H1 (cell line): Measurements from ENCODE around the gene SH3PXD2A. TPM values are rescaled to one million over a fixed set of nuclear protein-coding genes. Genes with fewer than 3 reads are reported as not detected.

Source experiments
- CTCF ChIA-PET: fragments of 300-600 bp; sonication (Branson Sonifier 250); formaldehyde crosslinking; loops from one replicate; lab custom pipeline; 2021; ENCODE audit not compliant: partially characterized antibody; lab: Charles Lee
- POLR2A ChIA-PET: fragments of 300-600 bp; sonication (Branson Sonifier 250); formaldehyde crosslinking; loops from one replicate; lab custom pipeline; 2021; ENCODE audit warnings: inconsistent platforms; ENCODE audit not compliant: partially characterized antibody; lab: Charles Lee
- DNase-seq, 2 experiments: peaks; one replicate each; pipeline versions ENCODE4 v3.0.0 to v3.0.0-alpha.2; 2010 to 2022; ENCODE audit warnings: low spot score in 2 of 2, low read depth in 1 of 2, mixed read lengths in 1 of 2
- FAIRE-seq: peaks from 2 replicates; lab custom pipeline; 2011; peaks lifted over from hg19 to GRCh38; lab: Jason Lieb, UNC
- H2AFZ ChIP-seq: 2 replicates; pipeline ENCODE4 v1.8.1; 2012; ENCODE audit warnings: low read length, inconsistent platforms
- H2AK5ac ChIP-seq: 2 replicates; pipeline ENCODE4 v1.6.1; 2013; ENCODE audit warnings: low read depth, low read length
- H2BK120ac ChIP-seq: replicated peaks from 2 replicates; pipeline ENCODE3; 2013; ENCODE audit warnings: low read depth, low read length, inconsistent platforms
- H2BK12ac ChIP-seq: 2 replicates; pipeline ENCODE4 v1.6.1; 2013; ENCODE audit warnings: low read depth, low read length
- H2BK15ac ChIP-seq: 2 replicates; pipeline ENCODE4 v1.6.1; 2013; ENCODE audit warnings: low read length
- H2BK20ac ChIP-seq: 2 replicates; pipeline ENCODE4 v1.6.1; 2013; ENCODE audit warnings: low read length
- H2BK5ac ChIP-seq: 2 replicates; pipeline ENCODE4 v1.6.1; 2013; ENCODE audit warnings: low read depth, low read length
- H3K14ac ChIP-seq: 2 replicates; pipeline ENCODE4 v1.6.1; 2013; ENCODE audit warnings: inconsistent platforms; ENCODE audit not compliant: insufficient read length
- H3K18ac ChIP-seq: 2 replicates; pipeline ENCODE4 v1.6.1; 2013; ENCODE audit warnings: low read length; ENCODE audit errors: extremely low read depth
- H3K23ac ChIP-seq: 2 replicates; pipeline ENCODE4 v1.6.1; 2013; ENCODE audit warnings: inconsistent platforms; ENCODE audit not compliant: insufficient read length
- H3K23me2 ChIP-seq: 2 replicates; pipeline ENCODE4 v1.6.1; 2013; ENCODE audit warnings: low read depth, low read length
- H3K27ac ChIP-seq: 2 replicates; pipeline ENCODE4 v1.6.1; 2011; ENCODE audit warnings: low read depth, low read length, inconsistent platforms
- H3K27me3 ChIP-seq, 4 experiments: replicated peaks in 1 of 4; 1 replicate in 1 of 4; 2 replicates in 3 of 4; pipeline versions ENCODE4 v1.6.1 to v1.8.1; 2011 to 2013; ENCODE audit warnings: low read length in 3 of 4, mild to moderate bottlenecking in 3 of 4, inconsistent platforms in 2 of 4, mixed read lengths in 2 of 4, moderate library complexity in 1 of 4; ENCODE audit not compliant: control insufficient read depth in 3 of 4, insufficient read depth in 3 of 4; ENCODE audit errors: extremely low read depth in 1 of 4
- H3K36me3 ChIP-seq, 4 experiments: 2 replicates each; pipeline versions ENCODE4 v1.6.1 to v1.8.1; 2011 to 2013; ENCODE audit warnings: mild to moderate bottlenecking in 4 of 4, low read length in 3 of 4, moderate library complexity in 2 of 4, control low read depth in 1 of 4, inconsistent platforms in 1 of 4; ENCODE audit not compliant: insufficient read depth in 4 of 4, control insufficient read depth in 2 of 4
- H3K4ac ChIP-seq: replicated peaks from 2 replicates; pipeline ENCODE3; 2013; ENCODE audit warnings: low read length, low read depth, mixed read lengths, inconsistent platforms; ENCODE audit not compliant: insufficient read length
- H3K4me1 ChIP-seq, 4 experiments: replicated peaks in 1 of 4; 1 replicate in 1 of 4; 2 replicates in 3 of 4; pipeline versions ENCODE4 v1.6.1 to v1.8.1; 2011 to 2013; ENCODE audit warnings: low read length in 3 of 4, inconsistent platforms in 2 of 4, mixed read lengths in 1 of 4; ENCODE audit not compliant: insufficient read depth in 4 of 4, control insufficient read depth in 3 of 4
- H3K4me2 ChIP-seq, 2 experiments: 2 replicates each; pipeline versions ENCODE4 v1.6.1 to v1.8.1; 2011 to 2013; ENCODE audit warnings: low read depth in 2 of 2, low read length in 2 of 2, control low read depth in 1 of 2, inconsistent platforms in 1 of 2, mild to moderate bottlenecking in 1 of 2; ENCODE audit not compliant: insufficient read depth in 1 of 2
- H3K4me3 ChIP-seq, 4 experiments: fragments of 200-600, 300-600 bp in 1 of 4; sonication (generic), shearing (Covaris generic), sonication (Bioruptor Twin) in 1 of 4; 2 replicates each; pipeline versions ENCODE4 v1.5.1 to v1.8.1; 2011 to 2016; ENCODE audit warnings: low read length in 4 of 4, low read depth in 3 of 4, control low read depth in 2 of 4, inconsistent platforms in 2 of 4, mild to moderate bottlenecking in 2 of 4, mixed read lengths in 1 of 4, moderate library complexity in 1 of 4; ENCODE audit not compliant: insufficient read depth in 2 of 4; ENCODE audit errors: extremely low read depth in 1 of 4
- H3K56ac ChIP-seq: replicated peaks from 2 replicates; pipeline ENCODE3; 2013; ENCODE audit warnings: low read depth, mild to moderate bottlenecking, mixed read lengths, low read length, inconsistent platforms; ENCODE audit not compliant: insufficient read length
- H3K79me1 ChIP-seq: 2 replicates; pipeline ENCODE4 v1.6.1; 2013; ENCODE audit warnings: low read depth, low read length, control low read depth
- H3K79me2 ChIP-seq, 2 experiments: 2 replicates each; pipeline versions ENCODE4 v1.6.1 to v1.8.1; 2012 to 2013; ENCODE audit warnings: low read length in 2 of 2, mild to moderate bottlenecking in 2 of 2, inconsistent platforms in 1 of 2; ENCODE audit not compliant: insufficient read depth in 2 of 2, control insufficient read depth in 1 of 2
- H3K9ac ChIP-seq, 4 experiments: replicated peaks in 1 of 4; 1 replicate in 1 of 4; 2 replicates in 3 of 4; pipeline versions ENCODE4 v1.6.1 to v1.8.1; 2011 to 2013; ENCODE audit warnings: low read depth in 3 of 4, low read length in 3 of 4, control low read depth in 2 of 4, mild to moderate bottlenecking in 2 of 4, moderate library complexity in 2 of 4, inconsistent platforms in 1 of 4; ENCODE audit errors: extremely low read depth in 1 of 4
- H3K9me3 ChIP-seq, 2 experiments: 2 replicates each; pipeline versions ENCODE4 v1.6.1 to v1.8.1; 2012 to 2013; ENCODE audit warnings: mild to moderate bottlenecking in 2 of 2, moderate library complexity in 2 of 2, control low read depth in 1 of 2, inconsistent platforms in 1 of 2, low read depth in 1 of 2, low read length in 1 of 2, mixed read lengths in 1 of 2; ENCODE audit not compliant: insufficient read depth in 2 of 2
- H4K20me1 ChIP-seq, 2 experiments: replicated peaks in 1 of 2; 2 replicates each; pipeline versions ENCODE3 to v1.8.1; 2011 to 2013; ENCODE audit warnings: inconsistent platforms in 2 of 2, low read length in 2 of 2, mild to moderate bottlenecking in 1 of 2; ENCODE audit not compliant: insufficient read depth in 2 of 2, control insufficient read depth in 1 of 2
- H4K5ac ChIP-seq: 2 replicates; pipeline ENCODE4 v1.6.1; 2013; ENCODE audit warnings: low read length, low read depth, mixed read lengths, inconsistent platforms; ENCODE audit not compliant: insufficient read length
- H4K8ac ChIP-seq: 2 replicates; pipeline ENCODE4 v1.8.0; 2013; ENCODE audit warnings: mild to moderate bottlenecking, moderate library complexity, low read length, inconsistent platforms; ENCODE audit not compliant: insufficient read depth; ENCODE audit errors: extremely low read depth
- H4K91ac ChIP-seq: replicated peaks from 2 replicates; pipeline ENCODE3; 2013; ENCODE audit warnings: low read length, mixed read lengths, inconsistent platforms; ENCODE audit not compliant: insufficient read length
- ASH2L ChIP-seq: fragments of 200-600, 300-600 bp; sonication (generic); IDR thresholded peaks from one replicate; pipeline ENCODE4 v1.7.1; 2017; ENCODE audit warnings: low read length
- CHD2 ChIP-seq: IDR thresholded peaks from 2 replicates; pipeline ENCODE4 v1.6.1; 2012; ENCODE audit warnings: low read length, improper control_type of control experiment
- CTBP2 ChIP-seq: IDR thresholded peaks from 2 replicates; pipeline ENCODE4 v1.7.0; 2011; ENCODE audit warnings: borderline replicate concordance, mild to moderate bottlenecking, moderate library complexity, mixed read lengths, low read length; ENCODE audit not compliant: insufficient read depth, insufficient read length
- GTF2F1 ChIP-seq: IDR thresholded peaks from 2 replicates; pipeline ENCODE4 v1.6.1; 2012; ENCODE audit warnings: low read depth, low read length, improper control_type of control experiment, borderline replicate concordance
- HDAC6 ChIP-seq: IDR thresholded peaks from one replicate; pipeline ENCODE4 v1.7.1; 2012; ENCODE audit warnings: low read depth, mild to moderate bottlenecking, inconsistent platforms, low read length, moderate library complexity
- JUN ChIP-seq: IDR thresholded peaks from 2 replicates; pipeline ENCODE4 v1.6.1; 2011; ENCODE audit warnings: low read depth, mild to moderate bottlenecking, improper control_type of control experiment, low read length
- POU5F1 ChIP-seq: IDR thresholded peaks from 2 replicates; pipeline ENCODE4 v1.6.1; 2011; ENCODE audit warnings: low read depth, mild to moderate bottlenecking, low read length, moderate library complexity
- RXRA ChIP-seq: IDR thresholded peaks from 2 replicates; pipeline ENCODE4 v1.6.1; 2011; ENCODE audit warnings: low read depth, mild to moderate bottlenecking, low read length, moderate library complexity; ENCODE audit not compliant: insufficient read depth
- TCF12 ChIP-seq: IDR thresholded peaks from 2 replicates; pipeline ENCODE4 v1.6.1; 2011; ENCODE audit warnings: low read depth, mild to moderate bottlenecking, low read length
- whole genome bisulfite sequencing, 2 experiments: shearing (Covaris generic) in 1 of 2; methylation state at CpG; one replicate each; pipeline versions ENCODE4 v1.1.6 to v1.1.7; 2013 to 2015; ENCODE audit warnings: low lambda C conversion rate in 2 of 2, mixed read lengths in 2 of 2, inconsistent platforms in 1 of 2, low coverage in 1 of 2, missing lambda C conversion rate in 1 of 2; ENCODE audit not compliant: insufficient replicate concordance in 2 of 2, insufficient coverage in 1 of 2, insufficient read length in 1 of 2; ENCODE audit errors: extremely low coverage in 1 of 2, missing lambda C conversion rate in 1 of 2; 5-methylcytosine and 5-hydroxymethylcytosine counted together
- polyA plus RNA-seq, 7 experiments: library from polyadenylated mRNA; depleted of rRNA in 3 of 7; stranded (reverse) in 5 of 7; unstranded in 2 of 7; fragments of >200 nt in 5 of 7; fragments of 200-250 nt in 2 of 7; gene quantifications; 1 replicate in 5 of 7; 2 replicates in 1 of 7; 4 replicates in 1 of 7; pipeline versions ENCODE4 v1.2.1 to v1.2.3, GENCODE V29; 2011 to 2013; ENCODE audit warnings: missing spikeins in 2 of 7, mixed read lengths in 2 of 7
- total RNA-seq: library from RNA; stranded (reverse); fragmentation: NEBNext Ultra II Directional; extraction: Animal tissue kit (Norgen Biotek cat#: 25700); gene quantifications from 2 replicates; pipeline ENCODE4 v1.2.1, GENCODE V29; 2021

SH3PXD2A gene
- total and polyA plus RNA-seq, 2 of the 8 experiments (the other 6 are each of a cell fraction or from before 2014, with no cell fraction given): 5.4 to 16.3 TPM

DNA sequence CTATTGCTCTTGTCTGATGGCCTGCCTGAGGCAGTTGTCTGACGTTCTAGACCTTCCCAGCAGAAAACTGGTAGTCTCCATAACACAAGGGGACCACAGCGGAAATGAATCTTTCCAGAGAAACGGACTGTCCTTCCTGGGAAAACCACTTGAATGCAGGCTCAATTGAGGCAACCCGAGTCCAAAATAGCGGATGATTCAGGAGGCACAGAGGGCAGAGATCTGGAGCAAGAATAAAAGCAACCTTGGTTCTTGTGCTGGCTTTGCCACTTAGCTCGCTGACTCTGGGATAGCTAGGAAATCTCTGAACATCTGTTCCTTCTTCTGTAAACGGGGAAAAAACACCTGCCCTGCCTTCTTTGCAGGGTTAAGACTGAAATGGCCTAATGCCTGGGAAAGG, 183.0 kb downstream of the SH3PXD2A start:
- H2AFZ ChIP-seq: no peak overlapping the region
- H2BK12ac ChIP-seq: no peak overlapping the region
- no peak overlapping the region for H2BK20ac ChIP-seq
- H3K36me3 ChIP-seq: no peaks in the 10 kb centered on the region
- H3K9me3 ChIP-seq: no peaks in the 10 kb centered on the region
- H3K14ac ChIP-seq: no peak overlapping the region
- no peaks in the 10 kb centered on the region for H4K20me1 ChIP-seq
- H3K4me3 ChIP-seq: no peak overlapping the region
- no peak overlapping the region for H3K27ac ChIP-seq
- no peak overlapping the region for H4K8ac ChIP-seq
- WGBS, 2 experiments: 82% methylated on average over 7 of the region's 7 CpGs; no CpG with 5 or more reads in 1 of the 2 experiments
- no peaks in the 10 kb centered on the region for H3K23me2 ChIP-seq
- H2BK15ac ChIP-seq: no peak overlapping the region
- no peak overlapping the region for H3K23ac ChIP-seq
- ChIA-PET POLR2A (no interaction called here), CTCF (interaction anchor here (1.5 to 3.8 kb wide), 2 partner anchors 12 to 66 kb away, joined by 3 to 17 read pairs; no protein-coding TSS in a partner anchor)
- H3K4ac ChIP-seq: no peak overlapping the region
- no peaks in the 10 kb centered on the region for H3K27me3 ChIP-seq
- H3K79me2 ChIP-seq: no peaks in the 10 kb centered on the region
- TF ChIP-seq ASH2L (no peak), JUN (no peak), POU5F1 (no peak), CTBP2 (no peak), CHD2 (no peak), GTF2F1 (no peak), RXRA (no peak), HDAC6 (no peak), TCF12 (no peak)
- no peak for DNase-seq
- no peaks in the 10 kb centered on the region for H3K79me1 ChIP-seq
- H3K9ac ChIP-seq: no peak overlapping the region
- no peak overlapping the region for H3K56ac ChIP-seq
- no peak overlapping the region for H2AK5ac ChIP-seq
- H2BK120ac ChIP-seq: no peak overlapping the region
- FAIRE-seq: no peak
- H4K5ac ChIP-seq: no peak overlapping the region
- no peak overlapping the region for H4K91ac ChIP-seq
- H3K4me2 ChIP-seq: no peak overlapping the region
- peaks cover 8 to 27% (median 13%) of the 10 kb centered on the region in 4 experiments for H3K4me1 ChIP-seq
- H2BK5ac ChIP-seq: no peak overlapping the region
- no peak overlapping the region for H3K18ac ChIP-seq
